Iris pigment epithelial cell (primary cell): Measurements from ENCODE around the gene STIP1.
"Not testable (repeated sequence)": the region's sequence is repeated elsewhere in the genome, so short reads cannot be mapped to it uniquely, and the experiment has no call there.

Experiments
- DNase-seq: peaks from one replicate; pipeline ENCODE4 v3.0.0-alpha.2; 2011; ENCODE audit warnings: low read depth

STIP1 gene

DNA sequence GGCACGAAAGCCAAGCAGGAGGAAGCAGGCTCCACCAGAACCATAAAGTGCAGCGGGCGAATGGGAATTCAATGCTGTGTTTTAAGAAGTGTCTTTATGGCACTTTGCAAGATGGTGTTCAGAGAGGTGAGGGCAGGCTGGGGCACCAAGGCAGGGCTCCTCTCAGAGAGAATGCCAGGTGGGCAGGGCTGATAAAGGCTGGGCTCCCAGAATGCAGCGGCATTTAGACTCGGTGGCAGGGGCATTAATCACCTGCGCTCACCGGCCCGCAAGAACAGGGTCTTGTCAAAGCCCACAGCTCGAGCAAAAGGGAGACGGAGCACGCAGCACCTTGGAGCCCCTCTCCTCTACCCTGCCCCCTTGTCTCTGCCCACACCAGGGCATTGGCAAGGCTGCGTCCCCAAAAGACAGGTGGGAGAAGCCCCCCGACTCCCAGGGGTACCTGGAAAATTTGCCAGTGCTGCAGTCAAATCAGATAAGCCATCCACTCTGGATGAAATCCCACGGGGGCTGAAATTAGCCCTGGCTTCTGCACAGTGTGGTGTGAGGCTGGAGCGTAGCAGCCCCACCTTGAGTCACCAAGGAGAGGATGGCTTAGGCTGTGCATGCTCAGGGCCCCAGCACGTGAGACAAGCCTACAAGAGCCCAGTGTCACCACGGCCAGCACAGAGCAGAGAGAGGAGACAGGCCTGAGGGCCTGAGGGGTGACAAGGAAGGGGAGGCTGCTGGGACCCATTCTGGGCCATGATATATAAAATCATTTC is 28.2 kb upstream of the STIP1 start:
- DNase-seq, result no peak

- DNase-seq, result no peak
Measured at GRCh38 chr11:64161037-64161436, 24.9 kb upstream of the STIP1 start.

GRCh38 chr11:64162769-64163168 is 23.2 kb upstream of the STIP1 start:
- DNase-seq, result not testable (repeated sequence)

DNA sequence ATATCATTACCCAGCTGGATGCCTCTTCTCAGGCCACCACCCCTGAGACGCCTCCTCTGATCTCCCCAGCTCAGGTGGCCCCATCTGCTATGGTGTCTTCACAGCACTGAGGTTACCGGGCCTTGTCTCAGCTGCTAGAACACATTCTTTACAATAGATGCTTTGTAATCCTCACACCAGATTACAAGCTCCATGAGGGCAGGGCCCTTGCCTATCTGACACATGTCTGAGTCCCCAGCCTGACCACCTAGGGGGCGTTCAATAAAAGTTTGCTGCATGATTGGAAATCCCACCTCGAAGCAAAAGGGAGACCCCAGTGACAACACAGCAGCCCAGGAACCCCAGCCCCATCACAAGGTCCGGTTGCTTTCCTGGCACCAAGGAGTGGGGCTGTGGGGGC is 22.0 kb upstream of the STIP1 start:
- no peak for DNase-seq

DNA sequence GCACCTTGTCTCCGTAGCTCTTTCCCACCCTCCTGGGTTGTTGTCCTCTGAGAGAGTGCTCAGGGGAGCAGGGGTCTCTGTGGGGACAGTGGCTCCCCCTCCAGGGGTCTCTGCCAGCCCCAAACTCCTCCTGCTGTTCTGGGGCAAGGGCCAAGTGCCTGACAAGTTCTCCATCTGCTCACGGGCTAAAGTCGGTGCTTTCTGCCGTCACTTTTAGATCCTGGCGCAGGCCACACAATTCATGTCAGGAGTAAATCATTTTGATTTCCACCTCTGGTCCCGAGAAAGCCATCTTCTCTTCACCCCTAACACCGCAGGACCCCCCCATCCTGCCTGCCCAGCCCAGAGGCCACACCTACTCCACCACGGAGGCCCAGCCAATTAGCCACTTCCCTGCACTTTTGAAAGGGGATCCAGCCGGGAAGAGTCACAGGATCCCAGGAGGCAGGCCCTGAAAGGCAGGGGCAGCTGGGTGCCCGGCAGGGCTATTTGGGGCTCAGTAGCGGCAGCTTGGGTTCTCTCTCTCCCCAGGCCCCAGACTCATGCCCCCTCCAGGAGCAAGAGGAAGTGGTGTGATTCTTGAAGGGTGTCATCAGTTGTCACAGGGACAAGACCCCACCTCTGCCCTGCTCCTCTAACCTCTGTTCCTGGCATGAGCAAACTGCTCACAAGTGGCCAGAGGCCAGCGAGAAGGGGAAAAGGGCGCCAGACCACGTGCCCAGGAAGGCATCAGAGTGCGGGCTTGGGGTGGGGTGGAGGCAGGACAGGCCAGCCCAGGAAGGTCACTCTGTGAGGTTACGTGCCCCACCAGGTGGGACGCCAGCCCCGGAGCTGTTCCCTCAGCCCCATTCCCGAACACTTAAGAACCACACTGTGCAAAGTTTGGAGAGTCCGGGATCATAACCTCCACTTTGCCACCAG is 21.3 kb upstream of the STIP1 start:
- no peak for DNase-seq

DNA sequence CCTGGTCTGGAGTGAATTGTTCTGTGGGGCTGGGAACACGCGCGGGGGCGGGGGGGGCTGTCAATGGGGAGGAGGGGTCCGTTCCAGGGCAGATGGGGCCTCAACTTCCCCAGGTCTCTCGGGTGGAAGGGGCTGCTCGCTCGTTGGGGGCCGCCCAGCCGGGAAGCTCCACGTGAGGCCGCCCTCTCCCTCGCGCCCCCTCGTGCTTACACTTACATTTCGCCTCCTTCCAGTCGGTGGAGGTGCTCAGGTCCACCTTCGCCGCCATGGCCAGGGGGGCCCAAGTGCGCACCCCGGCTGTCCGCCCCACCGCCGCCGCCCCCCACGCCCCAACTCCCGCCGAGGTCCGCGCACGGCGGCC is 20.5 kb upstream of the STIP1 start:
- no peak for DNase-seq

DNA sequence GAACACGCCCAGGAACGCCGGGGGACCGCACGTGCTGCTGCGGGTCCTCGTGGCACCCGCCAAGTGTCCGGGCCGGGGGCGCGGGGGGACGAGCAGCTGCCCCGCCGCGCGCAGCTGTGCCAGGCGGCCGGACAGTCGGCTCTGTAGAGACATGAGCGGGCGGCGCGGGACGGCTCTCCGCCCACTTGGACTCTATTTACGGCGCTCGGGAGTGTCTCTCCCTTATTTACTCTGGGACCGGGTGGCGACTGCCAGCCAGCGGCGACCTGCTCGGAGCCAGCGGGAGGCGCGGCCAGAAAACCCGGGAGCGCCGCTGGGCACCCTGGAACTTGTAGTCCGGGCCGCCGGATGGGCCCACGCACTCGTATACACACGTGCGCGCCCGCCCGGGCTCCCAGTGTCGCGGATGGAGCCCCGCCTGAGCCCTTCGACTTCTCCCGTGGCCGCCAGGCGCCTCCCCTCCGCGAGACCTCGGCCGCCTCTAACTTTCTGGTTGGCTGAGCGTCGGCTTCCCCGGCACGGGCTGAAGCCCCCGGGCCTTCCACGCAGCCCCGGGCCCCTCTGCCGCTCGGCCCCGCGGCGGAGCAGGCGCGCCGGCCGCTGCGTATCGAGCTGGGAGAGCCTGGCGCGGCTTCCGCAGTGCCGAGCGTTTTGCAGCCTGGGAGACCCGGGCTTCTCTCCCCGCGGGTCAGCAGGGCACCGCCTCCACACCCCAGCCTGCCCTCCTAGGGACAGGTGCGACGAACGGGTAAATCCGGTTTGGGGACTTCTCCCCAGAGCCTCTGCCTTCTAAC is 19.9 kb upstream of the STIP1 start, which contains the start of gene MACROD1:
Gene MACROD1 (minus strand): TSS at position 272 of the 794 bp plus-strand sequence. CDS start 119 bp downstream, at position 153.
- peak; percentile 74 for DNase-seq

DNA sequence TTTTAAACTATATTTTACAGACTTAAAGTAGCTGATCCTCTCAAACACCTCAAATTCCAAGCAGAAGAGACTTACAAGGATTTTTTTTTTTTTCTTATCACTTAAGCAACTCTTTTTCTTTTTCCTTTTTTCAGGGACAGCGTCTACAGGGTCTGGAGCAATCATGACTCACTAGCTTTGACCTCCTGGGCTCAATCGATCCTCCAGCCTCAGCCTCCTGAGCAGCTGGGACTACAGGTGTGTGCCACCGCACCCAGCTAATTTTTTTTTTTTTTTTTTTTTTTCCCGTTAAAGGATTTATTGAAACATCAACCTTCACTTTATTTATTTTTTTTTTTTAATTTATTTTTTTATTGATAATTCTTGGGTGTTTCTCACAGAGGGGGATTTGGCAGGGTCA is 15.6 kb upstream of the STIP1 start:
- DNase-seq, result no peak

DNA sequence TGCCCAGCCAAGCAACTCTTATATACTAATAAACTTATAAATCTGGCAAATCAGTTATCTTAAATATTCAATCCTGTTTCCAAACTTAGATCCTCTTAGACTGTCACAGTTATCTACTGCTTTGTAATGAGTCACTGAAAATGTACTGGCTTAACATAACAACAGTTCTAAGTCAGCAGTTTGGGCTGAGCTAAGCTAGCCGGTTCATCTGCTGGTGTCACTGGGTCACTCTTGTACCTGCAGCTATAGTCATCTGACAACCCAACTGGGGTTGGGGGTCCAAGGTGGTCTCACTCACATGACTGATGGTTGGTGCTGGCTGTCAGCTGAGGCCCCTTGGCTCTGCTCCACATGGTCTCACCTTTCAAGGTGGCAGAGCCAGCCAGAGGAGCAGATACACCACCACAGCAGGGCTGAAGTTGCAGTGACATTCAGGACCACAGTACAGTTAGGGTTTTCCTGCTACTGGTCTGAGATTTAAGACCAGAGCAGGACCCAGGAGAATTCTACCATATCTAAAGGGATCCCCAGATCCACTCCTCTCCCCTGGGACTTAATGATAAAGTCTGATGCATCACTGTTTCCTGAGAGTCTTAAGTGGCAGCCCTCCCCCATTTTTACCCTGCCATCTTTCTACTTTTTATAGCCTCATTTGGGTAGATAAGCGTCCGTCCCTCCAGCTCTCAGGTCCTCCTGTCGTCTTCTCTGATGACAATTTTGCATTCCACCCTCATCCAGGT is 12.2 kb upstream of the STIP1 start:
- peak; percentile 44 for DNase-seq

DNA sequence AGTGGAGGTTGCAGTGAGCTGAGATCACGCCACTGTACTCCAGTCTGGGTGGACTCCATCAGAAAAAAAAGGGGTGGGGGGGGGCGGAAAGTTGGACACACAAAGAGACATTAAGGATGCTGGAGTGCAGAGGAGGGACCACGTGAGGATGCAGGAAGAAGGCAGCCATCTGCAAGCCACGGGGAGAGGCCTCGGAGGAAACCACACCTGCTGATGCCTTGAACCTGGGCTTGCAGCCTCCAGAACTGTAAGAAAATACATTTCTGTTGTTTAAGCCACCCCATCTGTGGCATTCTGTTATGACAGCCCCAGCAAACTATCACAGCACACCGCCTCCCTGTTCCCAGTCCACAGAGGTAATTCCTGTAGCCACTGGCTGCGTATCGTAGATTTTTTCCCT is 9.2 kb upstream of the STIP1 start:
- DNase-seq, result no peak

- no peak for DNase-seq
Measured at GRCh38 chr11:64178203-64178602, 7.8 kb upstream of the STIP1 start.

- no peak for DNase-seq
Measured at GRCh38 chr11:64178951-64179639, 6.9 kb upstream of the STIP1 start.

DNA sequence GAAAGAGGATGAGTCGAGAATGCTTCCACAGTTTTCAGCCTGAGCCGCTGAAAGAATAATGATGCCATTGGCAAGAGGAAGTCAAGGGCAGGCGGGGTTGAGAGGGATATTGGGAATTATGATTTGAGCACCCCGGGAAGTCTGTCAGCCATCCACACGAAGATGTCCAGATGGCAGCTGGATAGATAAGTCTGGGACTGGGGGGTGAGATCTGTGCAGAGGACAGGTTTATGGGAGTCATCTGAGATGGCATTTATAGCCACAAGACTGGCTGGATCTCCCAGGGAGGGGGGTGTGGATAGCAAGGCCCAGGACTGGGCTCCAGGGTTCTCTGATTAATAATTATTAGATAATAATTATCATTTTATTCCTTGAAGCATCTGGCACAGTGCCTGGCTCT is 5.1 kb upstream of the STIP1 start:
- DNase-seq, result no peak

DNA sequence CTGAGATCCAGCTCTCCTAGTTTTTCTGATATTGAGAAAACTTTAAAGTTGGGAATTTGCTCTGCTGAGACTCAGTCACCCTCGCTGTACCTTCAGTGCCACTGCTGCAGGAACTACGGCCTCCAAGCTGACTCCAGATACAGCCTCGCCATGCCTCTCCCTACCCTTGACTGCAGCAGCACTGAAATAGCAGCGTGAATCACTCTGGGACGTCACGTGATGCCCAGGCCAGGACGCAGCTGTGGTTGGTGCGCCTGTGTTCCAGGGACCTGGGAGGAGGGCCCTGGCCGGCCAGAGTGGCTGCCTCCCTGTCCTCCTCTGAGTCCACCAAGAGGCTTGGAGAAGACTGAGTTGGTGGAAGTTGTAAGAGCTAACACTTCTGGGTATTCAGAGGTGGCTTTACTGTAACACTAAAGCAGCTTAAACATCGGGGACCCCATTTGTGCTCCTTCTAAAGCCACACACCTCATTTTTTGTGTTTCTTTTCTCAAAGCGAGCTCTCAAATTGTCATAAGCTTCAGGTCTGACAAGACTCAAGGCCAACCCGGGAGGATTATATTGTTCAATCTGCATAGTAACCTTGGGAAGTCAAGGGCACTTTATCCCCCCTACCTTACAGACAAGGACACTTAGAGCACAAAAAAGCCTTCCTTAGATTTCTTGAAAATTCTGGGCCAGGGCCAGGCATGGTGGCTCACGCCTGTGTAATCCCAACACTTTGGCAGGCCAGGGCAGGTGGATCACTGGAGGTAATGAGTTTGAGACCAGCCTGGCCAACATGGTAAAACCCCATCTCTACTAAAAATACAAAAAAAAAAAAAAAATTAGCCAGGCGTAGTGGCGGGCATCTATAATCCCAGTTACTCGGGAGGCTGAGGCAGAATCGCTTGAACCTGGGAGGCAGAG is 4.2 kb upstream of the STIP1 start:
- DNase-seq, result peak; percentile 94

- DNase-seq, result no peak
Measured at GRCh38 chr11:64183890-64184289, 2.1 kb upstream of the STIP1 start.

DNA sequence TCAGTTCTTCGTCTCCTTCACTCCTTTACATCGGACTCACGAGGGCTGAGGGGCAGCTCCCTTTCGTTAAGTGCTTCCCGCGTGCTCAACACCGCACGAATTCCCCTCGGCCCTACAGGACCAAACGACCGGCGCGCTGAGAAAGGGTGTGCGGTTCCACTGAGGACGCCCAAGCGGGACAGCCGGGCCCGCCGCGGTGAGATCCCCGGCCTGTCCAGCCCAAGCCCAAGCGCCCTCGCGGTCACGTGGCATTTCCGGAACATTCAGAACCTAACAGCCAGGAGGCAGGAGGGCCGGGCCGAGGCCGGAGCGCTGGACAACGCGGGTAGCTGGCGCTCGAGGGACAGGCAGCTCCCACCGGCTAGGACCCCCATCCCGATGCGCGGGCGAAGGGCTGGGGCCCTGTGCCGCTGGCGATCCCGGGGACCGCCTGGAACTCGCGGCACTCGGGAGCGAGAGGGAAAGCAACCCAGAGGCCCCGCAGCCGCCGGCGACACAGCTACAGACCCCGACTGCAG is 737 bp upstream of the STIP1 start:
- DNase-seq, result peak; percentile 86

- DNase-seq, result peak; percentile 24
Measured at GRCh38 chr11:64186492-64187165, 658 bp downstream of the STIP1 start.

DNA sequence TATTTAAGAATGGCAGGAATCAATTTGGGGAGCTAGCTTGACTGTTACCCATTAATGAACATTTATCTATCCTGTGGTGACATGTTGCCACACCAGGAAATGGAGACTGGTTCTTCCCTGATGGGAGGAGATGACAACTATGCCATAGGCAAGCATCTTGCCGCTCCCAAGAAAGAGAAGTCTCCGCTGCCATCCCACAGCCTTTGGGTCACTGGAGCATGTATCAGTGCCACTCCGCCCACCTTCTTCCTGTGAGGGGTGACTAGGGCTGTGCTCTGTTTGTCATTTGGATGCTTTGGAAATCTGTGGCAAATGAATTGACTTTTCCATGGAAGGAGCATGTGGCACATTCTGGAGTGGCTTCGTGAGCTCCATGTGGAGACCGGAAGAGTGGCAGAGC is 6.5 kb downstream of the STIP1 start:
- no peak for DNase-seq

- no peak for DNase-seq
Measured at GRCh38 chr11:64196626-64197025, 10.7 kb downstream of the STIP1 start.
